GM18507 (cell line): Measurements from ENCODE around the gene CAPRIN1.

Experiments used
- DNase-seq: peaks from one replicate; pipeline ENCODE4 v3.0.0; 2011; ENCODE audit warnings: low read depth; ENCODE audit not compliant: insufficient read length; ENCODE audit errors: extremely low spot score
- FAIRE-seq: peaks from 2 replicates; lab custom pipeline; 2011; peaks lifted over from hg19 to GRCh38; lab: Jason Lieb, UNC

CAPRIN1 gene

GRCh38 chr11:34051349-34052035 is at the start of gene CAPRIN1:
CAPRIN1 (plus strand) TSS chr11:34051731; CDS start chr11:34052421, 690 bp downstream.
- FAIRE-seq: peak; percentile 89
- DNase-seq: peak; percentile 79

GRCh38 chr11:34002420-34002819 is 49.1 kb upstream of the CAPRIN1 start:
- DNase-seq: no peak
- FAIRE-seq: no peak

DNA sequence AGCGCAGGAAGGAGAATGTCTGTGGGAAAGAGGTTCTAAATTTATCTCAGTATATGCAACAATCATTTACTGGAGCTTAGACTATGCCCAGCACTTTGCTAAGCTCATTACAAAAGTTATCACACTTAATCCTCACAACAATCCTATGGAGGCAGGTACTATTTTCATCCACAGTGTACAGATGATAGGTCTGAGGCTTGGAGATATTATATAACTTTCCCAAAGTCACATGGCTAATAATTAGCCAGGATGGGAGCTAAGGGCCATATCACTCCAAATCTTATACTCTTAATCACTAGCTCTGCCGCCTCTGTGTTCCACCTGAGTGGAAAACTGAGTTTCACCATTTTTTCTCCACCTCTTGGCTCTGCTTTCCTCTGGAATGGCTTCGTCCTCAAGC is 47.3 kb upstream of the CAPRIN1 start:
- FAIRE-seq: no peak

GRCh38 chr11:34006876-34007275 is 44.7 kb upstream of the CAPRIN1 start:
- FAIRE-seq: no peak
- no peak for DNase-seq

More for the DNA sequence above, 47.3 kb upstream of the CAPRIN1 start:
- no peak for DNase-seq

- no peak for DNase-seq
- no peak for FAIRE-seq
These were observed 38.8 kb upstream of the CAPRIN1 start for GRCh38 chr11:34012734-34013133.

GRCh38 chr11:34013898-34014571 is 37.5 kb upstream of the CAPRIN1 start:
- DNase-seq (no peak), FAIRE-seq (no peak)

- no peak for FAIRE-seq
- DNase-seq: no peak
These were observed 29.4 kb upstream of the CAPRIN1 start for GRCh38 chr11:34021977-34022735.

- DNase-seq: no peak
- no peak for FAIRE-seq
These were observed 25.1 kb upstream of the CAPRIN1 start for GRCh38 chr11:34026432-34026831.

GRCh38 chr11:34027516-34028408 is 23.8 kb upstream of the CAPRIN1 start:
- DNase-seq (no peak), FAIRE-seq (no peak)

GRCh38 chr11:34028425-34028824 is 23.1 kb upstream of the CAPRIN1 start:
- no peak for FAIRE-seq
- no peak for DNase-seq

DNA sequence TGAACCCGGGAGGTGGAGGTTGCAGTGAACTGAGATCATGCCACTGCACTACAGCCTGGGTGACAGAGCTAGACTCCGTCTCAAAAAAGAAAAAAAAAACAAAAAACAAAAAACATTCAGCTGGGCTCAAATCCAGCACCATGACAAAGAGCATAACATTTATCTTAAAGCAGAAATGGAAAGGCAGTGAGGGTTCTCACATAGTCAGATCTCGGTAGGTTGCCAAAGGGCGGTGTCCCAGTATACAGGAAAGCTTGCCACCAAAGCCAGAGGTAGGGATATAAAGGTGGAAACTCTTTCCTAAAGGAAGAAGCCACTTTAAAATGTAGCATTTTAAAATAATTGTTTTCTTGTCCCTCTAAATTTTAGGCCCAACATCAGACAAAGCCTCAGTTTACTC is 22.4 kb upstream of the CAPRIN1 start:
- no peak for FAIRE-seq

GRCh38 chr11:34030382-34030781 is 21.1 kb upstream of the CAPRIN1 start:
- no peak for DNase-seq
- FAIRE-seq: no peak

More for the DNA sequence above, 22.4 kb upstream of the CAPRIN1 start:
- no peak for DNase-seq

DNA sequence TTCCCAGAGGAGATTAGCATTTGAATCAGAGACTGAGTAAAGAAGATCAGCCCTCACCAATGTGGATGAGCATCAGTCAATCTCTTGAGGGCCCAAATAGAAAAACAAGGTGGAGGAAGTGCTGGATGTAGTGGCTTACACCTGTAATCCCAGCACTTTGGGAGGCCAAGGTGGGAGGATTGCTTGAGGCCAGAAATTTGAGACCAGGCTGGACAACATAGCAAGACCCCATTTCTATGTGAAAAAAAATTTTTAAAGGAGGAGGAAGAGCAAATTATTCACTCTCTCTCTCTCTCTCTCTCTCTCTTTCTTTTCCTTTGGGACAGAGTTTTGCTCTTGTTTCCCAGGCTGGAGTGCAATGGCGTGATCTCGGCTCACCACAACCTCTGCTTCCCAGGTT is 18.1 kb upstream of the CAPRIN1 start:
- DNase-seq (no peak), FAIRE-seq (no peak)

GRCh38 chr11:34034053-34034452 is 17.5 kb upstream of the CAPRIN1 start:
- DNase-seq (no peak), FAIRE-seq (no peak)

DNA sequence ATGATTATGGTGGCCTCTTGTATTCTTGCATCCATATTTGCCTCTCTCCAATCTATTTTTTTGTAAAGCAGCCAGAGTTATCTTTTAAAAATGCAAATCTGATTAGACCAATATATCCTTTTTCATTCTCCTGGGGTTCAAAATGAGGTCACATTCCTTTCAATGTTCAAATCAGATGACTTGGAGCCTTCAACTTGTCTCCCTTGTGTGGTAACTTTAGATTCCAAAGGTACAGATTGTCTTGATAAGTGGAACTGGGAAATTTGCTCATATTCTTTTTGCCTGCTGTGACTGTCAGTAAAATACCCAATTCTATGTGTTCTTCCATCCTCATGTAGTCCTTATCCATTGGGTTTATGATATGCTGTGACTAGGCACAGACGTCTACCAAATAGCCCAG is 15.1 kb upstream of the CAPRIN1 start:
- DNase-seq (no peak), FAIRE-seq (no peak)

DNA sequence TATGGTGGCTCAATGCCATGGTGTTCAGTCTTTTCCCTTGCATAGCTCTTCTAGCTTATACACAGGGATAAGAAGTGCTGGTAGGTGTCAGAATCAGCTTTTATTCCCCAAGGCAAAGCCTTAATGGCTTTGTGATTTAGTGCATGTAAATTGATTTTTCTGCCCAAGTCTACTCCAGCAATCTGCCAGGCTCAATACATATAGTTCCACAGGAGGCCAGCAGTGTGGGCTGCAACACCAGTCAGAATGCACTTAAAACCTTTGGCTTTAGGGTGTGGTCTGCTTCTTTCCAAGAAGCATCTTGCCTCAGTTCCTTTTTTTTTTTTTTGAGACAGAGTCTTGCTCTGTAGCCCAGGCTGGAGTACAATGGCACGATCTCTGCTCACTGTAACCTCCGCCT is 14.5 kb upstream of the CAPRIN1 start:
- DNase-seq: no peak
- FAIRE-seq: no peak

- FAIRE-seq (no peak), DNase-seq (no peak)
These were observed 11.0 kb upstream of the CAPRIN1 start for GRCh38 chr11:34040571-34040970.

- FAIRE-seq (no peak), DNase-seq (no peak)
These were observed 6.7 kb upstream of the CAPRIN1 start for GRCh38 chr11:34044664-34045485.

- DNase-seq (no peak), FAIRE-seq (no peak)
These were observed 2.5 kb upstream of the CAPRIN1 start for GRCh38 chr11:34049028-34049427.
